Stomach smooth muscle (tissue), 2 donors: ENCODE measurements around the gene HUNK.

ENCODE experiments used
- H3K27ac ChIP-seq: one replicate; pipeline ENCODE4 v1.7.0; 2013; ENCODE audit warnings: mild to moderate bottlenecking, low read length, inconsistent platforms
- H3K27me3 ChIP-seq, 2 donors: one replicate each; pipeline ENCODE4 v1.7.0; 2013; ENCODE audit warnings: low read length in 2 of 2; ENCODE audit not compliant: insufficient read depth in 2 of 2, control insufficient read depth in 1 of 2
- H3K36me3 ChIP-seq, 2 donors: one replicate each; pipeline ENCODE4 v1.7.0; 2013; ENCODE audit warnings: low read length in 2 of 2; ENCODE audit not compliant: control insufficient read depth in 2 of 2, insufficient read depth in 2 of 2
- H3K4me1 ChIP-seq: one replicate; pipeline ENCODE4 v1.7.0; 2013; ENCODE audit warnings: low read length; ENCODE audit not compliant: control insufficient read depth, insufficient read depth
- H3K4me3 ChIP-seq, 2 donors: one replicate each; pipeline ENCODE4 v1.7.0; 2013; ENCODE audit warnings: low read length in 2 of 2
- H3K9ac ChIP-seq, 2 donors: one replicate each; pipeline ENCODE4 v1.7.0; 2013; ENCODE audit warnings: low read length in 2 of 2, mild to moderate bottlenecking in 1 of 2
- H3K9me3 ChIP-seq, 2 donors: one replicate each; pipeline ENCODE4 v1.7.0; 2013; ENCODE audit warnings: low read length in 2 of 2; ENCODE audit not compliant: control insufficient read depth in 2 of 2
- donor health status: healthy.
- donor health status: Pancreatic carcinoma.

The HUNK gene

GRCh38 chr21:32048353-32048752, 175.5 kb downstream of the HUNK start:
- H3K27ac ChIP-seq: no peak overlapping the region
- H3K4me3 ChIP-seq: no peak overlapping the region
- H3K9ac ChIP-seq: no peak overlapping the region
- peaks cover 0 to 6% of the 10 kb centered on the region in 2 donors for H3K9me3 ChIP-seq
- H3K36me3 ChIP-seq: no peaks in the 10 kb centered on the region
- H3K4me1 ChIP-seq: no peaks in the 10 kb centered on the region
- no peaks in the 10 kb centered on the region for H3K27me3 ChIP-seq
